OCI-LY7 (cell line): ENCODE results near the gene HTT. TPM values are rescaled to one million over a fixed set of nuclear protein-coding genes. Genes with fewer than 3 reads are reported as not detected.

Experiments used
- BruUV-seq: library from RNA; stranded (reverse); fragments of 400-500 nt; replicated peaks from 2 replicates; lab custom pipeline; 2021; lab: Mats Ljungman, UMichigan
- CTCF ChIA-PET: fragments of 300-600 bp; sonication (Branson Sonifier 250); formaldehyde crosslinking; loops from one replicate; lab custom pipeline; 2022; ENCODE audit warnings: antibody characterized with exemption; ENCODE audit not compliant: unreplicated experiment; lab: Charles Lee
- POLR2A ChIA-PET: fragments of 300-600 bp; sonication (Branson Sonifier 250); formaldehyde crosslinking; loops from one replicate; lab custom pipeline; 2022; ENCODE audit warnings: antibody characterized with exemption; lab: Charles Lee
- DNase-seq: peaks from one replicate; pipeline ENCODE4 v3.0.0-alpha.2; 2015; ENCODE audit warnings: low spot score
- H2AFZ ChIP-seq: fragments of 200-600 bp; sonication (generic), shearing (Covaris generic); 2 replicates; pipeline ENCODE4 v1.6.1; 2014; ENCODE audit warnings: mild to moderate bottlenecking, antibody characterized with exemption, low read length, moderate library complexity
- H3K27ac ChIP-seq: fragments of 200-600 bp; sonication (generic); 2 replicates; pipeline ENCODE4 v1.5.1; 2014; ENCODE audit warnings: mixed run types, low read depth, mild to moderate bottlenecking, moderate library complexity, low read length, inconsistent platforms; ENCODE audit not compliant: poor library complexity, severe bottlenecking
- H3K36me3 ChIP-seq: fragments of 200-600 bp; sonication (generic); 2 replicates; pipeline ENCODE4 v1.6.1; 2014; ENCODE audit warnings: mild to moderate bottlenecking, antibody characterized with exemption, low read length, moderate library complexity, mixed read lengths; ENCODE audit not compliant: insufficient read depth
- H3K4me1 ChIP-seq: fragments of 200-600 bp; sonication (generic); 2 replicates; pipeline ENCODE4 v1.5.1; 2014; ENCODE audit warnings: mild to moderate bottlenecking, low read length; ENCODE audit not compliant: insufficient read depth, poor library complexity, severe bottlenecking
- H3K4me2 ChIP-seq: fragments of 200-600 bp; sonication (generic); 2 replicates; pipeline ENCODE4 v1.6.1; 2014; ENCODE audit warnings: mild to moderate bottlenecking, low read length
- H3K4me3 ChIP-seq: fragments of 200-600 bp; sonication (generic); 2 replicates; pipeline ENCODE4 v1.5.1; 2014; ENCODE audit warnings: mild to moderate bottlenecking, low read depth, low read length; ENCODE audit not compliant: poor library complexity, severe bottlenecking
- H3K79me2 ChIP-seq: fragments of 200-600 bp; sonication (generic); 2 replicates; pipeline ENCODE4 v1.6.1; 2016; ENCODE audit warnings: low read depth, mild to moderate bottlenecking, low read length, moderate library complexity, mixed read lengths; ENCODE audit not compliant: insufficient read depth
- H3K9me2 ChIP-seq: fragments of 200-600 bp; sonication (generic); 2 replicates; pipeline ENCODE4 v1.6.1; 2016; ENCODE audit warnings: mild to moderate bottlenecking, low read length, mixed read lengths; ENCODE audit not compliant: insufficient read depth
- H3K9me3 ChIP-seq: fragments of 200-600 bp; sonication (generic); 2 replicates; pipeline ENCODE4 v1.6.1; 2014; ENCODE audit warnings: mild to moderate bottlenecking, mixed run types, low read length, mixed read lengths
- H4K20me1 ChIP-seq: fragments of 200-600 bp; sonication (generic); 2 replicates; pipeline ENCODE4 v1.6.1; 2014; ENCODE audit warnings: mild to moderate bottlenecking, antibody characterized with exemption, low read length, moderate library complexity, mixed read lengths; ENCODE audit not compliant: insufficient read depth
- EZH2phosphoT487 ChIP-seq: fragments of 200-600 bp; sonication (generic); IDR thresholded peaks from 2 replicates; pipeline ENCODE4 v1.6.1; 2018; ENCODE audit warnings: low read depth, borderline replicate concordance, mild to moderate bottlenecking, mixed run types, antibody characterized with exemption, low read length, moderate library complexity, mixed read lengths
- intact Hi-C: fragments of 100-400 bp; cut with micrococcal nuclease; formaldehyde crosslinking; loops from one replicate; pipeline ENCODE4 v1.10.0; 2022; ENCODE audit not compliant: unreplicated experiment
- total RNA-seq, 2 experiments: library from RNA; depleted of rRNA in 1 of 2; stranded (reverse); fragments of >200 nt in 1 of 2; shearing (Covaris generic) in 1 of 2; gene quantifications; 2 replicates each; pipeline ENCODE4 v1.2.3, GENCODE V29; 2014 to 2022
- TF ChIP-seq, protein P1 (sequence below): fragments of 200-600 bp; sonication (generic); conservative IDR thresholded peaks from 2 replicates; pipeline ENCODE4 v1.5.1; 2014; ENCODE audit warnings: mild to moderate bottlenecking, antibody characterized with exemption, low read length, moderate library complexity, mixed read lengths

Gene HTT
- total RNA-seq, 2 experiments from 2014 or later, result 36.4 to 91.3 TPM

DNA sequence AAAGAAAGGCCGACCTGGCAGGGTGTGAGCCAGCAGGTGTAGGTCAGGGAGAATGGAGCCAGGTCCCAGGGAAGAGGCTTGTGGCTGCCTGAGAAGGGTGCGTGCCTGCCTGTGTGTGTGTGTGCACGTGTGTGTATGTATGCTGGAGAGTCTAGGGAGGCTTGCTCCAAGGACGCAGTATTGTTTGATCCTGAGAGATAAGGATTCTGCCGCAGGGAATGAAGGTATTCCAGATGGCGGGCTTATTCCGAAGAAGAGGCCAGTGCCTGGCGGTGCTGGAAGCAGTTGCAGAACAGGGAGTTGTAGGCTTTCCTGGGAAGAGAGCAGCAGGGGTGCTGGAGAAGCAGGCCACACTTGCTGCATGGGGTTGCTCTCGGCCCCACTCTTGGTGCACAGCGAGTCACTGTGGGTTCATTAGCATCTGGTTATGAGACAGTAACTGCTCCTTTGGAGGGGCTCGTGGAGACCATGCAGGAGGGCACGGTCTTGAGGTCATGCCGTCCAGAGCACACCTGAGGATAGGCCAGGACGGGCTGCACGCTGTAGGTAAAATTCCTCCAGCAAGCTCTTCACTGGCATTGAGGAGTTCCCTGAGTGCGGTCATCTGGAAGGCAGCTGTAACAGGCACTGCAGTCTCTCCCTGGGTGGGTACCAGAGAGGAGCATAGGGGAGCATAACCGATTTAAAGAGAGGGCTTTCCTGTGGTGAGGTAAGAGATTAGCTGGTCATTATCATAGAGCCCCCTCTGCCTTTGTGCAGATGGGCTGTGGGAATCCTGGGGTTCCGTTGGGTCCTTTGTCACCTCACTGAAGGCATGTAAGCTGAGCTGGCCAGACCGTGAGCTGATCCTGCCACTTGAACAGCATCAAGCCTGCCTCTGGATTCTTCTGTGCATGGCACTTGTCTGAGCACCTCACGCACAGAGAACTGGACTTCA is 144.6 kb downstream of the HTT start:
- CTCF ChIA-PET, result interaction anchor here (0.5 kb wide), 1 partner anchor 244 kb away, joined by 3 read pairs; no protein-coding TSS in a partner anchor
- no peak for DNase-seq
- Histone ChIP-seq H3K4me3 (no peak overlapping the region), H2AFZ (no peak overlapping the region), H3K9me2 (no peaks in the 10 kb centered on the region), H3K27ac (no peak overlapping the region), H3K4me1 (no peaks in the 10 kb centered on the region), H3K9me3 (no peaks in the 10 kb centered on the region), H3K36me3 (peaks cover 93% of the 10 kb centered on the region), H3K4me2 (no peak overlapping the region), H3K79me2 (no peaks in the 10 kb centered on the region), H4K20me1 (no peaks in the 10 kb centered on the region)
- POLR2A ChIA-PET, result no interaction called here
- no TSS peak for BruUV-seq
- TF ChIP-seq, protein P1, sequence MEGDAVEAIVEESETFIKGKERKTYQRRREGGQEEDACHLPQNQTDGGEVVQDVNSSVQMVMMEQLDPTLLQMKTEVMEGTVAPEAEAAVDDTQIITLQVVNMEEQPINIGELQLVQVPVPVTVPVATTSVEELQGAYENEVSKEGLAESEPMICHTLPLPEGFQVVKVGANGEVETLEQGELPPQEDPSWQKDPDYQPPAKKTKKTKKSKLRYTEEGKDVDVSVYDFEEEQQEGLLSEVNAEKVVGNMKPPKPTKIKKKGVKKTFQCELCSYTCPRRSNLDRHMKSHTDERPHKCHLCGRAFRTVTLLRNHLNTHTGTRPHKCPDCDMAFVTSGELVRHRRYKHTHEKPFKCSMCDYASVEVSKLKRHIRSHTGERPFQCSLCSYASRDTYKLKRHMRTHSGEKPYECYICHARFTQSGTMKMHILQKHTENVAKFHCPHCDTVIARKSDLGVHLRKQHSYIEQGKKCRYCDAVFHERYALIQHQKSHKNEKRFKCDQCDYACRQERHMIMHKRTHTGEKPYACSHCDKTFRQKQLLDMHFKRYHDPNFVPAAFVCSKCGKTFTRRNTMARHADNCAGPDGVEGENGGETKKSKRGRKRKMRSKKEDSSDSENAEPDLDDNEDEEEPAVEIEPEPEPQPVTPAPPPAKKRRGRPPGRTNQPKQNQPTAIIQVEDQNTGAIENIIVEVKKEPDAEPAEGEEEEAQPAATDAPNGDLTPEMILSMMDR, result no peak
- no peak for TF ChIP-seq EZH2phosphoT487
- intact Hi-C loops, result no loop called here

DNA sequence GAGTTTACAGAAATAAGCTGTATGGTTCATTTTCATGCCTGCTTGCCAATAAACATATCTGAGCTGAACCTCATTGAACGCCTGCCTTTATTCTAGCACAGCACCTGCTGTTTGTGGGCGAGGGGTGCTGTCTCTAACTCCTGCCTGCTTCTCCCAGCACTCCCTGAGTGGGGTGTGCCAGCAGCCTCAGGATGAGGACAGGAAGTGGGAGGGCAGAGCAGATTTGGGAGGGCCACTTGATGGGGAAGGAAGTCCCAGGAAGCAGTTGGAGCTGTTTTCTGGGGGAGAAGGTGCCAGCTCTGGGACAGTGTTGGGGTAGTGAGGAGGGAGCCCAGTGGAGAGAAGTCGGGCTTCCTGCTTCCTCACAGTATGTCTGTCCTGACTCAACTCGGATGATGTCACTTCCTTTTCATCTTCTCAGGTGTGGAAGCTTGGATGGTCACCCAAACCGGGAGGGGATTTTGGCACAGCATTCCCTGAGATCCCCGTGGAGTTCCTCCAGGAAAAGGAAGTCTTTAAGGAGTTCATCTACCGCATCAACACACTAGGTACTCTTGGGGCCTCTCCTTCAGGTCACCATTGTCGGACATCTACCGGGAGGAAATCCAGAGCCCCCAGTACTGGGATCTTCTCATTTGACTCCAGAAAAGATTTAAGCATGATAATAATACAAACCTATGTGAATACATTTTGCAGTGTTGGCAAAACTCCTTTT is 145.4 kb downstream of the HTT start:
- H3K4me3 ChIP-seq, result no peak overlapping the region
- no peaks in the 10 kb centered on the region for H3K4me1 ChIP-seq
- no peaks in the 10 kb centered on the region for H3K9me2 ChIP-seq
- TF ChIP-seq EZH2phosphoT487, result no peak
- TF ChIP-seq, protein P1, result no peak
- no TSS peak for BruUV-seq
- no peaks in the 10 kb centered on the region for H3K9me3 ChIP-seq
- H3K36me3 ChIP-seq, result peaks cover 93% of the 10 kb centered on the region
- ChIA-PET POLR2A (no interaction called here), CTCF (interaction anchor here (0.5 kb wide), 1 partner anchor 244 kb away, joined by 3 read pairs; no protein-coding TSS in a partner anchor)
- no peak overlapping the region for H2AFZ ChIP-seq
- H3K27ac ChIP-seq, result no peak overlapping the region
- no peak for DNase-seq
- no peak overlapping the region for H3K4me2 ChIP-seq
- H4K20me1 ChIP-seq, result no peaks in the 10 kb centered on the region
- intact Hi-C loops, result no loop called here
- no peaks in the 10 kb centered on the region for H3K79me2 ChIP-seq
